Measurements from ENCODE around the gene SOD2. TPM values are rescaled to one million over a fixed set of nuclear protein-coding genes. Genes with fewer than 3 reads are reported as not detected.
"Not testable (repeated sequence)": the region's sequence is repeated elsewhere in the genome, so short reads cannot be mapped to it uniquely, and the experiment has no call there.

SOD2 gene
- total and polyA plus RNA-seq, 2 of the 13 experiments (the other 11 are each of a cell fraction or from before 2014, with no cell fraction given), result 304 to 309 TPM

- FAIRE-seq; ATAC-seq; H3K4me1 ChIP-seq (ENCODE audit: insufficient read depth, low read length); DNase-seq (ENCODE audit: low spot score); POLR2A ChIA-PET; H3K27me3 ChIP-seq (ENCODE audit: control insufficient read depth in 1 of 2, insufficient read depth in 2 of 2, low read length in 2 of 2); intact Hi-C loops (cut with micrococcal nuclease; ENCODE audit: unreplicated experiment); in situ Hi-C loops (cut with HindIII; ENCODE audit: extremely low pct_ligation_motif_present, low pct_unique_long_range_greater_than_20kb); CTCF ChIA-PET (ENCODE audit: low intra/inter-chr PET ratio, low total read pairs); H3K79me2 ChIP-seq (ENCODE audit: insufficient read depth, low read length); BruUV-seq (replicated peaks); H3K4me2 ChIP-seq (ENCODE audit: low read depth, low read length); H2AFZ ChIP-seq (ENCODE audit: low read length); H3K27ac ChIP-seq (ENCODE audit: extremely low read length, insufficient read depth, low read length); H4K20me1 ChIP-seq (ENCODE audit: insufficient read depth, low read length); H3K36me3 ChIP-seq (replicated peaks in 1 of 2; ENCODE audit: control insufficient read depth in 1 of 2, insufficient read depth in 2 of 2, low read length in 2 of 2); H3K4me3 ChIP-seq (replicated peaks in 1 of 3; ENCODE audit: insufficient read depth in 1 of 3, low read depth in 2 of 3, low read length in 3 of 3); H3K9me3 ChIP-seq (ENCODE audit: low read length); H3K9ac ChIP-seq (ENCODE audit: insufficient read depth, low read depth, low read length); TF ChIP-seq ATF7 (CRISPR knock-in tag; IDR thresholded peaks at IDR 0.05): not testable (repeated sequence)
- WGBS (ENCODE audit: low lambda C conversion rate), result 88% methylated on average over 1 of the region's 1 CpG
- peak; percentile 54; the same call in 1 of the 2 replicates for TF ChIP-seq ATF7 (IDR thresholded peaks at IDR 0.05)
These were observed 29.6 kb downstream of the SOD2 start for GRCh38 chr6:159663368-159663889.

- 92% methylated on average over 1 of the region's 1 CpG for WGBS (ENCODE audit: low lambda C conversion rate)
- DNase-seq (ENCODE audit: low spot score); H3K79me2 ChIP-seq (ENCODE audit: insufficient read depth, low read length); H3K9me3 ChIP-seq (ENCODE audit: low read length); H2AFZ ChIP-seq (ENCODE audit: low read length); in situ Hi-C loops (cut with HindIII; ENCODE audit: extremely low pct_ligation_motif_present, low pct_unique_long_range_greater_than_20kb); BruUV-seq (replicated peaks); H3K4me3 ChIP-seq (replicated peaks in 1 of 3; ENCODE audit: insufficient read depth in 1 of 3, low read depth in 2 of 3, low read length in 3 of 3); H3K27me3 ChIP-seq (ENCODE audit: control insufficient read depth in 1 of 2, insufficient read depth in 2 of 2, low read length in 2 of 2); POLR2A ChIA-PET; H4K20me1 ChIP-seq (ENCODE audit: insufficient read depth, low read length); ATAC-seq; H3K36me3 ChIP-seq (replicated peaks in 1 of 2; ENCODE audit: control insufficient read depth in 1 of 2, insufficient read depth in 2 of 2, low read length in 2 of 2); H3K4me2 ChIP-seq (ENCODE audit: low read depth, low read length); intact Hi-C loops (cut with micrococcal nuclease; ENCODE audit: unreplicated experiment); FAIRE-seq; H3K4me1 ChIP-seq (ENCODE audit: insufficient read depth, low read length); H3K27ac ChIP-seq (ENCODE audit: extremely low read length, insufficient read depth, low read length); H3K9ac ChIP-seq (ENCODE audit: insufficient read depth, low read depth, low read length); CTCF ChIA-PET (ENCODE audit: low intra/inter-chr PET ratio, low total read pairs): not testable (repeated sequence)
- TF ChIP-seq MAFF (IDR thresholded peaks at IDR 0.05; ENCODE audit: low read depth, low read length) (0 out of 2 replicates have a peak, but pooled peaks have one; percentile 16), NFYB (CRISPR knock-in tag; IDR thresholded peaks at IDR 0.05) (peak; percentile 54)
These were observed 31.1 kb downstream of the SOD2 start for GRCh38 chr6:159661977-159662376.
